Right lung (tissue), 5 donors: ENCODE data around the gene FITM1. TPM values are rescaled to one million over a fixed set of nuclear protein-coding genes. Genes with fewer than 3 reads are reported as not detected.

Experiments used
- DNase-seq, 2 donors: peaks; one replicate each; pipeline ENCODE4 v3.0.0-alpha.2; 2013
- polyA plus RNA-seq, 5 donors: library from polyadenylated mRNA; unstranded; fragments of 120-200 nt; gene quantifications; one replicate each; pipeline versions ENCODE4 v1.2.1 to v1.2.3, GENCODE V29; 2013; ENCODE audit warnings: inconsistent platforms in 1 of 5, low replicate concordance in 1 of 5; ENCODE audit not compliant: insufficient read length in 5 of 5, insufficient read depth in 1 of 5

Gene FITM1
- polyA plus RNA-seq, 5 donors, result 0.60 to 9.4 (median 1.1) TPM

DNA sequence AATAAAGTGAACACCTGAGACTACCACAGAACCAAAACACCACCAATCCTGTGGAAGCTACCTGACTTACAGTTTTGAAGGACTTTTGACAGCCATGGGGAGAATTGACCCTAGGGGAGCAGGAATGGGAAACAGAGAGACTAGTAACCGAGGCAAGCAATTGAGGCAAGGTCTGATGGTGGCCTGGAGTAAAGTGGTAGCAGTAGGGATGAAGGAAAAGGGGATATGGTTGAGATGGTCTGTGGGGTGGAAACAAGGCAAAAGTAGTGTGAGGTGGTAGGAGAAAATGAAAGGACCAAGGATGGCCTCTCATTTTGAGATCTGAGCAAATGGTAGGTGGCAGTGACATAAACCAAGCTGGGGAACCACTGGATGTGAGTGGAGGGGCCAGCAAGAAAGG, 26.4 kb downstream of the FITM1 start:
- DNase-seq, result no peak

DNA sequence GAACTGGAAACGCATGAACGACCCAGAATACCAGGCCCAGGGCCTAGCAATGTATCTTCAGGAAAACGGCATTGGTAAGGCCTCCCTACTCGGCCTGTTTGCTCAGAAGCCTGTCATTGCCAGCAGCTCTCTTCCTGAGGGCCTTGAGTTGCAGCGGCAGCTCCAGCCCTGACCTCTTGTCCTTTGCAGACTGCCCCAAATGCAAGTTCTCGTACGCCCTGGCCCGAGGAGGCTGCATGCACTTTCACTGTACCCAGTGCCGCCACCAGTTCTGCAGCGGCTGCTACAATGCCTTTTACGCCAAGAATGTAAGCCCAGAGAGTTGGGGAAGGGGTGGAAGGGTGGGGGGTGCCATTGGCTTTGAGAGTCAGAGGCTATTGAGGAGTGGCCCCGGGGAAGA, 26.9 kb downstream of the FITM1 start:
- DNase-seq, result no peak

- no peak for DNase-seq
Observed at GRCh38 chr14:24159777-24160498, 29.5 kb downstream of the FITM1 start.

- DNase-seq, result no peak
Observed at GRCh38 chr14:24160499-24160849, 30.0 kb downstream of the FITM1 start.

- peak; percentile 90 to 94 for DNase-seq
Observed at GRCh38 chr14:24160850-24161804, 30.7 kb downstream of the FITM1 start, which contains the start of gene IRF9. TSS of gene IRF9 (plus strand) at chr14:24161265. CDS start at chr14:24162145, 880 bp downstream.

DNA sequence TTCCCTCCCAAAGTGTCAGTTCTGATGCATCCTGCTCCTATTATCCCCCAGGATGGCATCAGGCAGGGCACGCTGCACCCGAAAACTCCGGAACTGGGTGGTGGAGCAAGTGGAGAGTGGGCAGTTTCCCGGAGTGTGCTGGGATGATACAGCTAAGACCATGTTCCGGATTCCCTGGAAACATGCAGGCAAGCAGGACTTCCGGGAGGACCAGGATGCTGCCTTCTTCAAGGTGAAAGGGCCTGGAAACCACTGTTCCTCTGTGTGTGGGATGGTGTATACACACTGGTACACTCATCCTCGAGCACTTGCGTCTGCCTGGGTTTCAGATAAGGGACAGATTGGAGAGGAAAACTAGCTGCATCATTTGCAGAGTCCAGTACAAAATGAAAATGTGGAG, 31.6 kb downstream of the FITM1 start:
- no peak for DNase-seq

DNA sequence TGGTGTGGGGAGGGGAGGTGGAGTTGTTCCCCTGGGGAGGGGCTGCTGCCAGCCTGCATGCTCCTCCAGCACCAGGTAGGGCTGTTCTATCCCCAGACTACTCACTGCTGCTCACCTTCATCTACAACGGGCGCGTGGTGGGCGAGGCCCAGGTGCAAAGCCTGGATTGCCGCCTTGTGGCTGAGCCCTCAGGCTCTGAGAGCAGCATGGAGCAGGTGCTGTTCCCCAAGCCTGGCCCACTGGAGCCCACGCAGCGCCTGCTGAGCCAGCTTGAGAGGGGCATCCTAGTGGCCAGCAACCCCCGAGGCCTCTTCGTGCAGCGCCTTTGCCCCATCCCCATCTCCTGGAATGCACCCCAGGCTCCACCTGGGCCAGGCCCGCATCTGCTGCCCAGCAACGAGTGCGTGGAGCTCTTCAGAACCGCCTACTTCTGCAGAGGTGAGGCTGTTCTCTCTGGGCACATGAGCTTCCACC, 34.1 kb downstream of the FITM1 start:
- no peak for DNase-seq

DNA sequence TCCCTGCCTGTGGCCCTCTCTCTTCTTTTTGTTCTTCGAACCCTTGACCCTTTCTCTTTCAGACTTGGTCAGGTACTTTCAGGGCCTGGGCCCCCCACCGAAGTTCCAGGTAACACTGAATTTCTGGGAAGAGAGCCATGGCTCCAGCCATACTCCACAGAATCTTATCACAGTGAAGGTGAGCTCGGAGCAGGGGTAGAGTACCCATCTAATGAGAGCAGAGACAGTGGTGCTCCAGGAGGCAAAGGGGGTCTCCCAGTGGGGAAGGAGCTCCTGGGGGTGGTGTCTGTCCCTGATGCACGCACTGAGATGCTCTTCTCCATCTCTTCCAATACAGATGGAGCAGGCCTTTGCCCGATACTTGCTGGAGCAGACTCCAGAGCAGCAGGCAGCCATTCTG, 35.3 kb downstream of the FITM1 start:
- DNase-seq, result no peak

- DNase-seq, result no peak
Observed at GRCh38 chr14:24167469-24168114, 37.1 kb downstream of the FITM1 start.

- peak; percentile 85 for DNase-seq
Observed at GRCh38 chr14:24171422-24172260, 41.2 kb downstream of the FITM1 start, which contains the start of gene REC8. TSS of gene REC8 (plus strand) at chr14:24172080. CDS start at chr14:24172553, 473 bp downstream.

- no peak for DNase-seq
Observed at GRCh38 chr14:24172261-24172860, 41.9 kb downstream of the FITM1 start.

GRCh38 chr14:24172871-24173281, 42.4 kb downstream of the FITM1 start:
- DNase-seq, result no peak

- DNase-seq, result no peak
Observed at GRCh38 chr14:24176599-24176998, 46.1 kb downstream of the FITM1 start.

GRCh38 chr14:24177041-24177825, 46.8 kb downstream of the FITM1 start:
- DNase-seq, result no peak

DNA sequence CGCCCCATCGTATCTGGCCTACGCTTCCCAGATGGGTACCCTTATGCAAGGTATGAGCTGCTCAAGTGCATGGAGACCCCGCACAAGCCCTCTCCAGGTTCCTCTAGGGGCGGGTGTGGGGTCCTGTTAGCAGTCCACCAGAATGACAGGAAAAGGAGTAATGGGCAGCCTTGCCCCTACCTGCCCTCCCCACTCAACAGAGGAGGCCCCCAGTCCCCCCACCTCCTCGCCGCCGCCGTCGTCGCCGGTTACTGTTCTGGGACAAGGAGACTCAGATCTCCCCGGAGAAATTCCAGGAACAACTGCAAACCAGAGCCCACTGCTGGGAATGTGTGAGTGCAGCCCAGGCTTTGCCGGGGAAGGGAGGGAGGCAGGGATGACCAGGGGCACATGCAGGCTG, 47.4 kb downstream of the FITM1 start:
- DNase-seq, result no peak

- no peak for DNase-seq
Observed at GRCh38 chr14:24178399-24179178, 48.1 kb downstream of the FITM1 start.

DNA sequence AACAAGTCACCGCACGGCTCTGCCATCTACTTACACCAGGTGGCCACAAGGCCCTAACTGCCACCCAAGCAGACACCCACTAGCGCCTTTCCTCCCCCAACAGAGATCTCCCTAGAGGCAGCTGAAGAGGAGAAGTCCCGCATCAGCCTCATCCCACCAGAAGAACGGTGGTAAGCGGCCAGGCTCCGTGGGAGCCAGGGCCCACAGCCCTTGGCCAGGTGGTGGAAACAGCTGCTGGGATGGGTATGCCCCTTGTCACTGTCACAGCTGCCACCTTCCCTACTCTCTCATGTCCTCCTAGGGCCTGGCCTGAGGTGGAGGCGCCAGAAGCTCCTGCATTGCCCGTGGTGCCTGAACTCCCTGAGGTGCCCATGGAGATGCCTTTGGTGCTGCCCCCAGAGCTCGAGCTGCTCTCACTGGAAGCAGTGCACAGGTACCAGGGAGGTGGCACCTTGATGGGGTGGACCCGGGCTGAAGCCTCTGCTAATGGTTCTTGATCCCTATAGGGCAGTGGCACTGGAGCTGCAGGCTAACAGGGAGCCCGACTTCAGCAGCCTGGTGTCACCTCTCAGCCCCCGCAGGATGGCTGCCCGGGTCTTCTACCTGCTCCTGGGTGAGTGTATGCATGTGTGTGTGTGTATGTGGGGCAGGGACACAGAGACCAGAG, 49.0 kb downstream of the FITM1 start:
- no peak for DNase-seq
